Panc1 (cell line): ENCODE results near the gene MAP4K4. TPM values are rescaled to one million over a fixed set of nuclear protein-coding genes. Genes with fewer than 3 reads are reported as not detected.

Source experiments
- ATAC-seq: fragments of 200-7000 bp; cut with Tn5 transposase; 2 replicates; pipeline ENCODE4 v1.9.1; 2020; ENCODE audit warnings: mild to moderate bottlenecking, moderate library complexity
- BruUV-seq: library from RNA; stranded (reverse); fragments of 400-500 nt; replicated peaks from 2 replicates; lab custom pipeline; 2021; lab: Mats Ljungman, UMichigan
- CTCF ChIA-PET: fragments of 300-600 bp; sonication (Branson Sonifier 250); formaldehyde crosslinking; loops from one replicate; lab custom pipeline; 2022; ENCODE audit warnings: antibody characterized with exemption; lab: Charles Lee
- POLR2A ChIA-PET: fragments of 300-600 bp; sonication (Branson Sonifier 250); formaldehyde crosslinking; loops from one replicate; lab custom pipeline; 2022; ENCODE audit warnings: antibody characterized with exemption; lab: Charles Lee
- DNase-seq: peaks from one replicate; pipeline ENCODE4 v3.0.0-alpha.2; 2010; ENCODE audit warnings: low read depth, low spot score
- H3K27ac ChIP-seq: 2 replicates; pipeline ENCODE4 v1.5.1; 2011; ENCODE audit warnings: mild to moderate bottlenecking, low read length, inconsistent platforms
- H3K27me3 ChIP-seq: fragments of 200-500 bp; sonication (Bioruptor generic); 2 replicates; pipeline ENCODE4 v1.6.0; 2014; ENCODE audit warnings: low read length, inconsistent platforms; ENCODE audit not compliant: control insufficient read depth, insufficient read depth
- H3K36me3 ChIP-seq: fragments of 200-500 bp; sonication (Bioruptor generic); 2 replicates; pipeline ENCODE4 v1.5.1; 2014; ENCODE audit warnings: inconsistent platforms, mild to moderate bottlenecking, low read length, moderate library complexity; ENCODE audit not compliant: control insufficient read depth, insufficient read depth
- H3K4me1 ChIP-seq: 2 replicates; pipeline ENCODE4 v1.5.1; 2011; ENCODE audit warnings: inconsistent platforms, mild to moderate bottlenecking, low read length, moderate library complexity; ENCODE audit not compliant: control insufficient read depth, insufficient read depth
- H3K4me3 ChIP-seq, 2 experiments: 2 replicates each; pipeline ENCODE4 v1.5.1; 2011 to 2012; ENCODE audit warnings: low read depth in 2 of 2, low read length in 2 of 2, mild to moderate bottlenecking in 2 of 2, inconsistent platforms in 1 of 2, moderate library complexity in 1 of 2
- H3K9me3 ChIP-seq: fragments of 200-500 bp; sonication (Bioruptor generic); 2 replicates; pipeline ENCODE4 v1.5.1; 2014; ENCODE audit warnings: low read depth, mild to moderate bottlenecking, inconsistent platforms, low read length, moderate library complexity; ENCODE audit not compliant: control insufficient read depth, insufficient read depth
- CTCF ChIP-seq: fragments of 450-650 bp; IDR thresholded peaks from 2 replicates; pipeline ENCODE4 v1.5.1; 2017; ENCODE audit warnings: mild to moderate bottlenecking
- POLR2AphosphoS5 ChIP-seq: IDR thresholded peaks from 2 replicates; pipeline ENCODE4 v1.6.1; 2012; ENCODE audit warnings: mild to moderate bottlenecking, low read depth, low read length, moderate library complexity
- SIN3A ChIP-seq: IDR thresholded peaks from 2 replicates; pipeline ENCODE4 v1.6.1; 2012; ENCODE audit warnings: low read depth, mild to moderate bottlenecking, low read length, moderate library complexity, borderline replicate concordance; ENCODE audit not compliant: insufficient read depth
- TCF7L2 ChIP-seq: IDR thresholded peaks from 2 replicates; pipeline ENCODE4 v1.6.1; 2011; ENCODE audit warnings: mild to moderate bottlenecking, low read depth, low read length, inconsistent platforms
- in situ Hi-C: cut with HindIII; loops from 2 replicates; pipeline ENCODE4 v1.10.0; 2016; ENCODE audit warnings: low sequenced_read_pairs, low pct_unique_long_range_greater_than_20kb
- intact Hi-C: fragments of 100-400 bp; cut with micrococcal nuclease; formaldehyde crosslinking; loops from one replicate; pipeline ENCODE4 v1.10.0; 2022; ENCODE audit not compliant: unreplicated experiment
- total RNA-seq: library from RNA; stranded (reverse); gene quantifications from one replicate; pipeline ENCODE4 v1.2.1, GENCODE V29; 2021; ENCODE audit not compliant: unreplicated experiment
- TF ChIP-seq, protein P1 (sequence below), 2 experiments: IDR thresholded peaks; 2 replicates each; pipeline ENCODE4 v1.6.1; 2011 to 2012; ENCODE audit warnings: low read depth in 2 of 2, control low read depth in 1 of 2, low read length in 1 of 2, mild to moderate bottlenecking in 1 of 2, moderate library complexity in 1 of 2; ENCODE audit not compliant: insufficient read depth in 1 of 2

The MAP4K4 gene
- total RNA-seq, 1 experiment from 2014 or later = 68.5 TPM

DNA sequence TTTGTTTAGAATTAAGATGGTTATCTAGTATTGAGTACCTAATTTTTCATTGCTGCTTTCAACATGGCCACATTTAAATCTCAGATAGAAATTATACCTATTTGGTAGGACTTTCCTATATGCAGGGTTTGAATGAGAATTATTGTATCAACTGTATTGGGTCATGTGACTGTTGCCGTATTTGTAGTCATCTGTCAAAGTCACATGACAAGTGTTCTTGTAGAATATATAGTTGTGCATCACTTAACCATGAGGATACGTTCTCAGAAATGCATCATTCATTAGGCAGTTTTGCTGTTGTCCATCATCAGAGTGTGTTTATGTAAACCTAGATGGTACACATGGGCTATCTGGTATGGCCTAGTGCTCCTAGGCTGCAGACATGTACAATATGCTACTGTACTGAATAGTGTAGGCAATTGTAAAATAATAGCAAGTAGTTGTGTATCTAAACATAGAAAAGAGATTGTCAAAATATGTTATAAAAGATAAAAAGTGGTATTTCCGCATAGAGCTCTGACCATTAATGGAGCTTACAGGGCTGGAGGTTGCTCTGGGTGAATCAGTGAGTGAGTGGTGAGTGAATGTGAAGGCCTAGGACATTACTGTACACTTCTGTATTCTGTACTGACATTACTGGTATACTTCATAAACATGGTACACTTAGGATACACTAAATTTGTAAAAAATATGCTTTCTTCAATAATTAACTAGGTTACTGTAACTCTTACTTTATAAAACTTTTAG lies 123.7 kb downstream of the MAP4K4 start:
- ChIA-PET CTCF (no interaction called here), POLR2A (no interaction called here)
- H3K4me1 ChIP-seq = peaks cover 21% of the 10 kb centered on the region; the same call in 1 of the 2 replicates
- H3K4me3 ChIP-seq = no peak overlapping the region
- TF ChIP-seq SIN3A (no peak), POLR2AphosphoS5 (no peak), TCF7L2 (no peak), CTCF (no peak)
- TF ChIP-seq, protein P1, sequence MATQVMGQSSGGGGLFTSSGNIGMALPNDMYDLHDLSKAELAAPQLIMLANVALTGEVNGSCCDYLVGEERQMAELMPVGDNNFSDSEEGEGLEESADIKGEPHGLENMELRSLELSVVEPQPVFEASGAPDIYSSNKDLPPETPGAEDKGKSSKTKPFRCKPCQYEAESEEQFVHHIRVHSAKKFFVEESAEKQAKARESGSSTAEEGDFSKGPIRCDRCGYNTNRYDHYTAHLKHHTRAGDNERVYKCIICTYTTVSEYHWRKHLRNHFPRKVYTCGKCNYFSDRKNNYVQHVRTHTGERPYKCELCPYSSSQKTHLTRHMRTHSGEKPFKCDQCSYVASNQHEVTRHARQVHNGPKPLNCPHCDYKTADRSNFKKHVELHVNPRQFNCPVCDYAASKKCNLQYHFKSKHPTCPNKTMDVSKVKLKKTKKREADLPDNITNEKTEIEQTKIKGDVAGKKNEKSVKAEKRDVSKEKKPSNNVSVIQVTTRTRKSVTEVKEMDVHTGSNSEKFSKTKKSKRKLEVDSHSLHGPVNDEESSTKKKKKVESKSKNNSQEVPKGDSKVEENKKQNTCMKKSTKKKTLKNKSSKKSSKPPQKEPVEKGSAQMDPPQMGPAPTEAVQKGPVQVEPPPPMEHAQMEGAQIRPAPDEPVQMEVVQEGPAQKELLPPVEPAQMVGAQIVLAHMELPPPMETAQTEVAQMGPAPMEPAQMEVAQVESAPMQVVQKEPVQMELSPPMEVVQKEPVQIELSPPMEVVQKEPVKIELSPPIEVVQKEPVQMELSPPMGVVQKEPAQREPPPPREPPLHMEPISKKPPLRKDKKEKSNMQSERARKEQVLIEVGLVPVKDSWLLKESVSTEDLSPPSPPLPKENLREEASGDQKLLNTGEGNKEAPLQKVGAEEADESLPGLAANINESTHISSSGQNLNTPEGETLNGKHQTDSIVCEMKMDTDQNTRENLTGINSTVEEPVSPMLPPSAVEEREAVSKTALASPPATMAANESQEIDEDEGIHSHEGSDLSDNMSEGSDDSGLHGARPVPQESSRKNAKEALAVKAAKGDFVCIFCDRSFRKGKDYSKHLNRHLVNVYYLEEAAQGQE (IDR thresholded peaks at IDR 0.05; ENCODE audit: insufficient read depth in 1 of 2, low read depth in 2 of 2, low read length in 1 of 2) = no peak
- no peak for DNase-seq
- no peak overlapping the region for H3K27ac ChIP-seq
- intact Hi-C loops (loop anchor here (10.0 kb wide), 1 partner anchor 126 kb away; the partner anchor contains the start of gene MAP4K4), in situ Hi-C loops (no loop called here)
- BruUV-seq = no TSS peak
- no peaks in the 10 kb centered on the region for H3K9me3 ChIP-seq
- H3K27me3 ChIP-seq = no peaks in the 10 kb centered on the region
- H3K36me3 ChIP-seq = no peaks in the 10 kb centered on the region
- ATAC-seq = no peak

DNA sequence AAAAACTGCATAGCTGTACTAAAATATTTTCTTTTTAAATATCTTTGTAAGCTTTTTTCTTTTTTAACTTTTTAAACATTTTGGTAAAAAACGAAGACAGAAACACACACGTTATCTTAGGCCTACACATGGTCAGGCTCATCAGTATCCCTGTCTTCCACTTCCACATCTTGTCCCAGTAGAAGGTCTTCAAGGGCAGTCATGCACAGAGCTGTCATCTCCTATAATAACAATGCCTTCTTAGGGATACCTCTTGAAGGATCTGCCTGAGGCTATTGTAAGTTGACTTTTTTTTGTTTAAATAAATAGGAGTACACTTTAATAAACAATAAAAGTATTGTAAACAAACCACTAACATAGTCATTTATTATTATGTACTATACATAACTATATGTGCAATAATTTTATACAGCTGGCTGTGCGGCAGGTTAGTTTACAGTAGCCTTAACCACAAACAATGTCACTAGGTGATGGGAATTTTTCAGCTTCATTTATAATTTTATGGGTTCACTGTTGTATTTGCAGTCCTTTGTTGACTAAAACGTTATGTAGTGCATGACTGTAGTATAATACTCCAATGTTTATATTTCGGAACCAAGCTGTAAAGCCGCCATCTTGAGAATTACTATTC lies 124.4 kb downstream of the MAP4K4 start:
- in situ Hi-C loops = no loop called here
- Histone ChIP-seq H3K36me3 (no peaks in the 10 kb centered on the region; the same call in 1 of the 2 replicates), H3K27ac (no peak overlapping the region), H3K4me3 (no peak overlapping the region), H3K27me3 (no peaks in the 10 kb centered on the region), H3K4me1 (peaks cover 21% of the 10 kb centered on the region; the same call in 1 of the 2 replicates), H3K9me3 (no peaks in the 10 kb centered on the region)
- intact Hi-C loops = loop anchor here (10.0 kb wide), 1 partner anchor 127 kb away; the partner anchor contains the start of gene MAP4K4
- DNase-seq (no peak), ATAC-seq (peak; percentile 83)
- ChIA-PET POLR2A (no interaction called here), CTCF (no interaction called here)
- TF ChIP-seq CTCF = no peak
- TF ChIP-seq TCF7L2 = peak; percentile 66
- no TSS peak for BruUV-seq
